NCI-H1417 (cell line): ENCODE data around the gene ISOC2.

Experiments
- DNase-seq, 3 experiments: peaks; one replicate each; lab custom pipeline; 2025; lab: John Stamatoyannopoulos, UW

ISOC2 gene

GRCh38 chr19:55489711-55490477 is 28.5 kb upstream of the ISOC2 start:
- DNase-seq = no peak

GRCh38 chr19:55488986-55489710 is 27.7 kb upstream of the ISOC2 start:
- no peak for DNase-seq

GRCh38 chr19:55487924-55488687 is 26.7 kb upstream of the ISOC2 start, which contains the start of gene SSC5D:
Gene SSC5D, plus strand, starts transcription at chr19:55488436. Its CDS starts 154 bp downstream, at chr19:55488590.
- peak in 1 of 3 experiments; percentile 13 for DNase-seq

GRCh38 chr19:55486971-55487923 is 25.8 kb upstream of the ISOC2 start:
- peak in 1 of 3 experiments; percentile 14 for DNase-seq

GRCh38 chr19:55486043-55486970 is 24.9 kb upstream of the ISOC2 start:
- DNase-seq = no peak

GRCh38 chr19:55485439-55486011 is 24.1 kb upstream of the ISOC2 start:
- peak in 2 of 3 experiments; percentile 35 to 58 for DNase-seq

GRCh38 chr19:55484593-55485438 is 23.4 kb upstream of the ISOC2 start, which contains the start of gene NAT14:
Gene NAT14, plus strand, starts transcription at chr19:55485188. Its CDS starts 521 bp downstream, at chr19:55485709.
- DNase-seq = peak; percentile 68 to 76 (median 68)

- DNase-seq = no peak
Measured at GRCh38 chr19:55483706-55484592, 22.5 kb upstream of the ISOC2 start.

- DNase-seq = no peak
Measured at GRCh38 chr19:55482967-55483705, 21.7 kb upstream of the ISOC2 start.

- no peak for DNase-seq
Measured at GRCh38 chr19:55482156-55482961, 20.9 kb upstream of the ISOC2 start.

GRCh38 chr19:55481794-55482155 is 20.3 kb upstream of the ISOC2 start:
- no peak for DNase-seq

GRCh38 chr19:55481148-55481793 is 19.8 kb upstream of the ISOC2 start:
- DNase-seq = no peak

- DNase-seq = no peak
Measured at GRCh38 chr19:55479451-55480230, 18.2 kb upstream of the ISOC2 start.

- DNase-seq = no peak
Measured at GRCh38 chr19:55479045-55479444, 17.6 kb upstream of the ISOC2 start.

GRCh38 chr19:55478364-55478763 is 16.9 kb upstream of the ISOC2 start:
- DNase-seq = no peak
